Measurements from ENCODE around the gene AFDN.

The AFDN gene

GRCh38 chr6:167952512-167952859 lies 125.8 kb downstream of the AFDN start:
- DNase-seq: no peak
- Histone ChIP-seq H3K27me3 (no peaks in the 10 kb centered on the region), H3K4me3 (no peak overlapping the region), H3K4me1 (no peaks in the 10 kb centered on the region), H3K36me3 (peaks cover 52 to 75% (median 61%) of the 10 kb centered on the region in 3 donors), H3K27ac (no peak overlapping the region), H3K9me3 (no peaks in the 10 kb centered on the region)
- no peak for TF ChIP-seq CTCF (IDR thresholded peaks at IDR 0.05)
- intact Hi-C loops (cut with DNase I; ENCODE audit: low total_unique reads): no loop called here

GRCh38 chr6:167953551-167953950 lies 126.8 kb downstream of the AFDN start:
- Histone ChIP-seq H3K4me3 (no peak overlapping the region), H3K36me3 (peaks cover 41 to 68% (median 50%) of the 10 kb centered on the region in 3 donors), H3K4me1 (no peaks in the 10 kb centered on the region), H3K9me3 (no peaks in the 10 kb centered on the region), H3K27ac (no peak overlapping the region), H3K27me3 (no peaks in the 10 kb centered on the region)
- no peak for DNase-seq
- intact Hi-C loops (cut with DNase I; ENCODE audit: low total_unique reads): no loop called here
- no peak for TF ChIP-seq CTCF (IDR thresholded peaks at IDR 0.05)

- no peak for DNase-seq
- Histone ChIP-seq H3K27me3 (no peaks in the 10 kb centered on the region), H3K36me3 (peaks cover 35 to 62% (median 44%) of the 10 kb centered on the region in 3 donors), H3K9me3 (no peaks in the 10 kb centered on the region), H3K4me3 (no peak overlapping the region), H3K27ac (no peak overlapping the region), H3K4me1 (no peaks in the 10 kb centered on the region)
- TF ChIP-seq CTCF (IDR thresholded peaks at IDR 0.05): no peak
- intact Hi-C loops (cut with DNase I; ENCODE audit: low total_unique reads): no loop called here
These were observed 127.4 kb downstream of the AFDN start for GRCh38 chr6:167954151-167954550.

- Histone ChIP-seq H3K27ac (no peak overlapping the region), H3K4me3 (no peak overlapping the region), H3K27me3 (no peaks in the 10 kb centered on the region), H3K4me1 (no peaks in the 10 kb centered on the region), H3K9me3 (no peaks in the 10 kb centered on the region), H3K36me3 (peaks cover 12 to 38% (median 21%) of the 10 kb centered on the region in 3 donors)
- intact Hi-C loops (cut with DNase I; ENCODE audit: low total_unique reads): no loop called here
- no peak for TF ChIP-seq CTCF (IDR thresholded peaks at IDR 0.05)
- no peak for DNase-seq
These were observed 129.8 kb downstream of the AFDN start for GRCh38 chr6:167956491-167956890.

GRCh38 chr6:167956983-167957492 lies 130.3 kb downstream of the AFDN start:
- DNase-seq: no peak
- TF ChIP-seq CTCF (IDR thresholded peaks at IDR 0.05): no peak
- peaks cover 6 to 33% (median 15%) of the 10 kb centered on the region in 3 donors for H3K36me3 ChIP-seq
- H3K9me3 ChIP-seq: no peaks in the 10 kb centered on the region
- no peaks in the 10 kb centered on the region for H3K4me1 ChIP-seq
- H3K27ac ChIP-seq: no peak overlapping the region
- no peak overlapping the region for H3K4me3 ChIP-seq
- H3K27me3 ChIP-seq: no peaks in the 10 kb centered on the region
- intact Hi-C loops (cut with DNase I; ENCODE audit: low total_unique reads): no loop called here

- TF ChIP-seq CTCF (IDR thresholded peaks at IDR 0.05): no peak
- no peaks in the 10 kb centered on the region for H3K27me3 ChIP-seq
- no peak overlapping the region for H3K27ac ChIP-seq
- H3K9me3 ChIP-seq: no peaks in the 10 kb centered on the region
- H3K4me3 ChIP-seq: no peak overlapping the region
- peaks cover under 1 to 33% (median 9%) of the 10 kb centered on the region in 3 donors for H3K36me3 ChIP-seq
- intact Hi-C loops (cut with DNase I; ENCODE audit: low total_unique reads): no loop called here
- DNase-seq: no peak
- no peaks in the 10 kb centered on the region for H3K4me1 ChIP-seq
These were observed 130.9 kb downstream of the AFDN start for GRCh38 chr6:167957626-167958025.
